Neural cell (in vitro differentiated cells): Measurements from ENCODE around the gene SLF2. TPM values are rescaled to one million over a fixed set of nuclear protein-coding genes. Genes with fewer than 3 reads are reported as not detected.

Experiments used
- H2AFZ ChIP-seq: fragments of 200-600, 300-800 bp; sonication (generic), shearing (Covaris generic); 2 replicates; pipeline ENCODE4 v1.6.0; 2014; ENCODE audit warnings: low read depth, mild to moderate bottlenecking, antibody characterized with exemption, low read length, moderate library complexity
- H3F3A ChIP-seq: fragments of 200-600 bp; shearing (Covaris generic); 2 replicates; pipeline ENCODE4 v1.6.1; 2016; ENCODE audit warnings: mild to moderate bottlenecking, moderate library complexity, mixed read lengths, antibody characterized with exemption, low read length; ENCODE audit not compliant: insufficient read depth, poor library complexity, severe bottlenecking
- H3K27ac ChIP-seq: fragments of 200-600, 300-800 bp; sonication (generic), shearing (Covaris generic); 2 replicates; pipeline ENCODE4 v1.5.1; 2014; ENCODE audit warnings: mild to moderate bottlenecking, low read length, moderate library complexity
- H3K27me3 ChIP-seq: fragments of 300-800, 200-600 bp; sonication (generic), shearing (Covaris generic); 2 replicates; pipeline ENCODE4 v1.6.0; 2014; ENCODE audit warnings: mild to moderate bottlenecking, low read depth, low read length, moderate library complexity; ENCODE audit not compliant: insufficient read depth
- H3K36me3 ChIP-seq: fragments of 300-800, 200-600 bp; sonication (generic), shearing (Covaris generic); 2 replicates; pipeline ENCODE4 v1.5.1; 2014; ENCODE audit warnings: mild to moderate bottlenecking, antibody characterized with exemption, low read length, moderate library complexity; ENCODE audit not compliant: insufficient read depth
- H3K4me2 ChIP-seq: fragments of 300-800, 200-600 bp; sonication (generic), shearing (Covaris generic); 2 replicates; pipeline ENCODE4 v1.6.0; 2014; ENCODE audit warnings: mild to moderate bottlenecking, low read length
- H3K4me3 ChIP-seq: fragments of 300-800, 200-600 bp; sonication (generic), shearing (Covaris generic); 2 replicates; pipeline ENCODE4 v1.5.1; 2014; ENCODE audit warnings: mild to moderate bottlenecking, low read length, moderate library complexity
- H3K79me2 ChIP-seq: fragments of 200-600 bp; shearing (Covaris generic); replicated peaks from 2 replicates; pipeline ENCODE4 v1.6.0; 2014; ENCODE audit warnings: mild to moderate bottlenecking, low read length, moderate library complexity; ENCODE audit not compliant: insufficient read depth
- H3K9ac ChIP-seq: fragments of 300-800, 200-600 bp; sonication (generic), shearing (Covaris generic); 2 replicates; pipeline ENCODE4 v1.6.1; 2016; ENCODE audit warnings: mild to moderate bottlenecking, low read length, mixed read lengths
- H3K9me2 ChIP-seq: fragments of 200-600 bp; shearing (Covaris generic); 2 replicates; pipeline ENCODE4 v1.6.1; 2016; ENCODE audit warnings: mild to moderate bottlenecking, low read length, mixed read lengths; ENCODE audit not compliant: insufficient read depth
- H3K9me3 ChIP-seq: fragments of 200-600, 300-800 bp; sonication (generic), shearing (Covaris generic); 2 replicates; pipeline ENCODE4 v1.6.1; 2016; ENCODE audit warnings: mild to moderate bottlenecking, mixed run types, low read length, moderate library complexity, mixed read lengths
- H4K20me1 ChIP-seq: fragments of 200-600 bp; shearing (Covaris generic); 2 replicates; pipeline ENCODE4 v1.6.1; 2016; ENCODE audit warnings: mild to moderate bottlenecking, mixed run types; ENCODE audit not compliant: insufficient read depth
- CTCF ChIP-seq: fragments of 450-650 bp; IDR thresholded peaks from 2 replicates; pipeline ENCODE4 v1.5.1; 2014; ENCODE audit warnings: antibody characterized with exemption, mild to moderate bottlenecking, moderate library complexity; ENCODE audit not compliant: poor library complexity, severe bottlenecking
- EP300 ChIP-seq: fragments of 450-650 bp; conservative IDR thresholded peaks from 2 replicates; pipeline ENCODE4 v1.6.1; 2014; ENCODE audit warnings: antibody characterized with exemption, mild to moderate bottlenecking, moderate library complexity; ENCODE audit not compliant: poor library complexity, severe bottlenecking
- EZH2 ChIP-seq: fragments of 200-600, 300-800 bp; shearing (Covaris generic), sonication (generic); IDR thresholded peaks from 2 replicates; pipeline ENCODE4 v1.6.1; 2014; ENCODE audit warnings: antibody characterized with exemption, low read length, borderline replicate concordance, mild to moderate bottlenecking; ENCODE audit not compliant: insufficient read depth, poor library complexity, severe bottlenecking
- MXI1 ChIP-seq: fragments of 450-650 bp; conservative IDR thresholded peaks from 2 replicates; pipeline ENCODE4 v1.6.1; 2014; ENCODE audit warnings: antibody characterized with exemption, mild to moderate bottlenecking; ENCODE audit not compliant: poor library complexity, severe bottlenecking
- POLR2AphosphoS5 ChIP-seq: IDR thresholded peaks from 2 replicates; pipeline ENCODE4 v1.6.1; 2012
- RAD21 ChIP-seq: fragments of 450-650 bp; conservative IDR thresholded peaks from 2 replicates; pipeline ENCODE4 v1.6.1; 2014; ENCODE audit warnings: antibody characterized with exemption, mild to moderate bottlenecking, moderate library complexity
- REST ChIP-seq: IDR thresholded peaks from 2 replicates; pipeline ENCODE4 v1.6.1; 2012; ENCODE audit warnings: borderline replicate concordance
- SMC3 ChIP-seq: fragments of 450-650 bp; conservative IDR thresholded peaks from 2 replicates; pipeline ENCODE4 v1.6.1; 2014; ENCODE audit warnings: antibody characterized with exemption, mild to moderate bottlenecking, moderate library complexity; ENCODE audit not compliant: poor library complexity
- TAF1 ChIP-seq: IDR thresholded peaks from 2 replicates; pipeline ENCODE4 v1.6.1; 2012; ENCODE audit warnings: low read depth
- polyA plus RNA-seq: library from polyadenylated mRNA; depleted of rRNA; stranded (reverse); fragments of >200 nt; gene quantifications from 2 replicates; pipeline ENCODE4 v1.2.3, GENCODE V29; 2014

Gene SLF2
- polyA plus RNA-seq, 1 donor from 2014 or later: 43.0 TPM

GRCh38 chr10:100890673-100891317 is 22.0 kb upstream of the SLF2 start:
- Histone ChIP-seq H3K4me3 (no peak overlapping the region), H3K4me2 (no peak overlapping the region), H4K20me1 (no peaks in the 10 kb centered on the region), H3K36me3 (no peaks in the 10 kb centered on the region), H3K27ac (no peak overlapping the region), H3K9me3 (no peaks in the 10 kb centered on the region), H3K9me2 (no peaks in the 10 kb centered on the region), H2AFZ (no peak overlapping the region), H3K27me3 (no peaks in the 10 kb centered on the region), H3K9ac (no peak overlapping the region), H3F3A (no peaks in the 10 kb centered on the region), H3K79me2 (no peaks in the 10 kb centered on the region)
- TF ChIP-seq EP300 (no peak), SMC3 (no peak), EZH2 (no peak), CTCF (no peak), TAF1 (no peak), POLR2AphosphoS5 (no peak), MXI1 (no peak), REST (no peak), RAD21 (no peak)

GRCh38 chr10:100894033-100894432 is 18.7 kb upstream of the SLF2 start:
- Histone ChIP-seq H3K9me2 (no peaks in the 10 kb centered on the region), H3K9ac (no peak overlapping the region), H2AFZ (no peak overlapping the region), H3F3A (no peaks in the 10 kb centered on the region), H3K9me3 (no peaks in the 10 kb centered on the region), H3K4me3 (no peak overlapping the region), H3K27ac (no peak overlapping the region), H4K20me1 (no peaks in the 10 kb centered on the region), H3K27me3 (no peaks in the 10 kb centered on the region), H3K4me2 (no peak overlapping the region), H3K36me3 (no peaks in the 10 kb centered on the region), H3K79me2 (no peaks in the 10 kb centered on the region)
- TF ChIP-seq CTCF (no peak), SMC3 (no peak), RAD21 (no peak), REST (no peak), POLR2AphosphoS5 (no peak), TAF1 (no peak), EP300 (no peak)
